Activated B cell treated with CpG ODN at 0.5 μM for 24 hours (primary cell): ENCODE results near the gene MYOZ3. TPM values are rescaled to one million over a fixed set of nuclear protein-coding genes. Genes with fewer than 3 reads are reported as not detected.

Source experiments
- ATAC-seq: fragments of 200-7000 bp; cut with Tn5 transposase; one replicate; pipeline ENCODE4 v1.10.0; 2021; ENCODE audit warnings: low read depth, mild to moderate bottlenecking, moderate library complexity
- CTCF ChIA-PET: fragments of 350-600 bp; sonication (Branson Sonifier 250); formaldehyde crosslinking; loops from one replicate; lab custom pipeline; 2021; ENCODE audit warnings: antibody characterized with exemption; lab: Charles Lee
- POLR2A ChIA-PET: fragments of 350-600 bp; sonication (Branson Sonifier 250); formaldehyde crosslinking; loops from one replicate; lab custom pipeline; 2021; ENCODE audit warnings: antibody characterized with exemption; lab: Charles Lee
- DNase-seq: peaks from one replicate; pipeline ENCODE4 v3.0.0; 2022
- H3K27ac Mint-ChIP-seq: one replicate; pipeline ENCODE4 v1.8.0; 2020; ENCODE audit warnings: mixed read lengths
- H3K27me3 Mint-ChIP-seq: one replicate; pipeline ENCODE4 v1.8.0; 2021; ENCODE audit warnings: mixed read lengths
- H3K36me3 Mint-ChIP-seq: one replicate; pipeline ENCODE4 v1.8.0; 2021; ENCODE audit warnings: low read depth, mixed read lengths
- H3K4me1 Mint-ChIP-seq: one replicate; pipeline ENCODE4 v1.8.0; 2021; ENCODE audit warnings: mixed read lengths
- H3K4me3 Mint-ChIP-seq: one replicate; pipeline ENCODE4 v1.8.0; 2020; ENCODE audit warnings: mild to moderate bottlenecking, mixed read lengths
- H3K9me3 Mint-ChIP-seq: one replicate; pipeline ENCODE4 v1.8.0; 2020; ENCODE audit warnings: mixed read lengths
- CTCF ChIP-seq: fragments of 200-600 bp; IDR thresholded peaks from one replicate; pipeline ENCODE4 v1.8.0; 2022; ENCODE audit warnings: antibody characterized with exemption, mild to moderate bottlenecking
- intact Hi-C: fragments of 100-400 bp; cut with micrococcal nuclease; formaldehyde crosslinking; loops from one replicate; pipeline ENCODE4 v1.15.1; 2024
- total RNA-seq: library from RNA; stranded (reverse); gene quantifications from 2 replicates; pipeline ENCODE4 v1.2.3, GENCODE V29; 2022

The MYOZ3 gene
- 0.18 TPM in 1 of 2 replicates, not detected in the other for total RNA-seq

- no peaks in the 10 kb centered on the region for H3K9me3 Mint-ChIP-seq
- H3K27ac Mint-ChIP-seq, result no peak within 1 kb of the TSS
- H3K27me3 Mint-ChIP-seq, result peaks cover 1% of the 10 kb centered on the region
- no peak within 1 kb of the TSS for H3K4me3 Mint-ChIP-seq
- ChIA-PET CTCF (interaction anchor here (1.6 kb wide), 1 partner anchor 100 kb away, joined by 7 read pairs; no protein-coding TSS in a partner anchor), POLR2A (no interaction called here)
- intact Hi-C loops, result no loop called here
- TF ChIP-seq CTCF, result no peak
- H3K36me3 Mint-ChIP-seq, result no peaks in the 10 kb centered on the region
- ATAC-seq (no peak), DNase-seq (no peak)
- H3K4me1 Mint-ChIP-seq, result peaks cover 10% of the 10 kb centered on the region
Measured at GRCh38 chr5:150661086-150661485, at the start of gene MYOZ3. Gene MYOZ3, plus strand, starts transcription at chr5:150661251. Its CDS starts 1,691 bp downstream, at chr5:150662942.

GRCh38 chr5:150612405-150612804 lies 48.6 kb upstream of the MYOZ3 start:
- Mint-ChIP-seq H3K27ac (no peak overlapping the region), H3K27me3 (peaks cover 2% of the 10 kb centered on the region), H3K9me3 (no peaks in the 10 kb centered on the region), H3K36me3 (no peaks in the 10 kb centered on the region), H3K4me3 (no peak overlapping the region), H3K4me1 (no peaks in the 10 kb centered on the region)
- ChIA-PET POLR2A (no interaction called here), CTCF (no interaction called here)
- ATAC-seq (no peak), DNase-seq (no peak)
- TF ChIP-seq CTCF, result no peak
- intact Hi-C loops, result no loop called here

GRCh38 chr5:150612905-150613670 lies 48.0 kb upstream of the MYOZ3 start:
- no peak for TF ChIP-seq CTCF

GRCh38 chr5:150613991-150614660 lies 46.9 kb upstream of the MYOZ3 start:
- ChIA-PET CTCF (no interaction called here), POLR2A (no interaction called here)
- H3K27me3 Mint-ChIP-seq, result peaks cover 2% of the 10 kb centered on the region
- intact Hi-C loops, result no loop called here
- DNase-seq (no peak), ATAC-seq (no peak)
- H3K4me1 Mint-ChIP-seq, result no peaks in the 10 kb centered on the region
- no peak overlapping the region for H3K27ac Mint-ChIP-seq
- H3K9me3 Mint-ChIP-seq, result no peaks in the 10 kb centered on the region
- TF ChIP-seq CTCF, result no peak
- H3K36me3 Mint-ChIP-seq, result no peaks in the 10 kb centered on the region
- no peak overlapping the region for H3K4me3 Mint-ChIP-seq

More at GRCh38 chr5:150612905-150613670, 48.0 kb upstream of the MYOZ3 start:
- no peaks in the 10 kb centered on the region for H3K9me3 Mint-ChIP-seq
- no peak for ATAC-seq
- POLR2A ChIA-PET, result no interaction called here
- H3K27ac Mint-ChIP-seq, result no peak overlapping the region
- DNase-seq, result no peak
- CTCF ChIA-PET, result no interaction called here
- H3K4me3 Mint-ChIP-seq, result no peak overlapping the region
- peaks cover 2% of the 10 kb centered on the region for H3K27me3 Mint-ChIP-seq
- no peaks in the 10 kb centered on the region for H3K36me3 Mint-ChIP-seq
- H3K4me1 Mint-ChIP-seq, result no peaks in the 10 kb centered on the region
- intact Hi-C loops, result no loop called here

GRCh38 chr5:150614661-150615060 lies 46.4 kb upstream of the MYOZ3 start:
- TF ChIP-seq CTCF, result no peak
- no peaks in the 10 kb centered on the region for H3K9me3 Mint-ChIP-seq
- no peaks in the 10 kb centered on the region for H3K4me1 Mint-ChIP-seq
- intact Hi-C loops, result no loop called here
- H3K4me3 Mint-ChIP-seq, result no peak overlapping the region
- ChIA-PET CTCF (no interaction called here), POLR2A (no interaction called here)
- DNase-seq (no peak), ATAC-seq (no peak)
- peaks cover 2% of the 10 kb centered on the region for H3K27me3 Mint-ChIP-seq
- no peak overlapping the region for H3K27ac Mint-ChIP-seq
- no peaks in the 10 kb centered on the region for H3K36me3 Mint-ChIP-seq
